ENCODE results near the gene B3GALNT2.
"Not testable (repeated sequence)": the region's sequence is repeated elsewhere in the genome, so short reads cannot be mapped to it uniquely, and the experiment has no call there.

B3GALNT2 gene

GRCh38 chr1:235503403-235504121 is 690 bp downstream of the B3GALNT2 start:
- DNase-seq: peak; percentile 65

- DNase-seq: peak; percentile 47
These were observed 1.4 kb downstream of the B3GALNT2 start for GRCh38 chr1:235502601-235503402.

- no peak for DNase-seq
These were observed 3.2 kb downstream of the B3GALNT2 start for GRCh38 chr1:235500971-235501540.

GRCh38 chr1:235495551-235495950 is 8.7 kb downstream of the B3GALNT2 start:
- DNase-seq: no peak

GRCh38 chr1:235495030-235495429 is 9.2 kb downstream of the B3GALNT2 start:
- no peak for DNase-seq

- no peak for DNase-seq
These were observed 9.7 kb downstream of the B3GALNT2 start for GRCh38 chr1:235494531-235494930.

- no peak for DNase-seq
These were observed 12.6 kb downstream of the B3GALNT2 start for GRCh38 chr1:235491644-235492043.

- no peak for DNase-seq
These were observed 17.9 kb downstream of the B3GALNT2 start for GRCh38 chr1:235486321-235486720.

GRCh38 chr1:235485558-235485957 is 18.7 kb downstream of the B3GALNT2 start:
- DNase-seq: no peak

- no peak for DNase-seq
These were observed 21.2 kb downstream of the B3GALNT2 start for GRCh38 chr1:235483090-235483489.

- DNase-seq: no peak
These were observed 30.4 kb downstream of the B3GALNT2 start for GRCh38 chr1:235473806-235474205.

- no peak for DNase-seq
These were observed 33.4 kb downstream of the B3GALNT2 start for GRCh38 chr1:235470741-235471439.

- DNase-seq: not testable (repeated sequence)
These were observed 34.4 kb downstream of the B3GALNT2 start for GRCh38 chr1:235469897-235470296.

- no peak for DNase-seq
These were observed 35.3 kb downstream of the B3GALNT2 start for GRCh38 chr1:235468970-235469369.

- DNase-seq: no peak
These were observed 36.2 kb downstream of the B3GALNT2 start for GRCh38 chr1:235468004-235468403.

- DNase-seq: no peak
These were observed 39.2 kb downstream of the B3GALNT2 start for GRCh38 chr1:235465066-235465465.

GRCh38 chr1:235462832-235463231 is 41.4 kb downstream of the B3GALNT2 start:
- DNase-seq: not testable (repeated sequence)

- no peak for DNase-seq
These were observed 42.3 kb downstream of the B3GALNT2 start for GRCh38 chr1:235461954-235462353.

- no peak for DNase-seq
These were observed 43.5 kb downstream of the B3GALNT2 start for GRCh38 chr1:235460770-235461169.

- DNase-seq: not testable (repeated sequence)
These were observed 46.4 kb downstream of the B3GALNT2 start for GRCh38 chr1:235457856-235458255.

GRCh38 chr1:235455823-235456222 is 48.4 kb downstream of the B3GALNT2 start:
- DNase-seq: no peak

GRCh38 chr1:235455097-235455496 is 49.2 kb downstream of the B3GALNT2 start:
- DNase-seq: no peak

GRCh38 chr1:235454021-235454420 is 50.2 kb downstream of the B3GALNT2 start:
- DNase-seq: no peak

Measured in hematopoietic multipotent progenitor cell treated with erythropoietin and hydrocortisone succinate and interleukin-3 and kit ligand, for 6 days (in vitro differentiated cells).